Hippocampal formation (tissue), 2 donors: ENCODE data around the gene CTPS2.

Experiments used
- DNase-seq, 2 donors: peaks; one replicate each; lab custom pipeline; 2025; lab: John Stamatoyannopoulos, UW

Gene CTPS2

GRCh38 chrX:16558489-16558888 lies 154.0 kb downstream of the CTPS2 start:
- no peak for DNase-seq

- no peak for DNase-seq
Observed at GRCh38 chrX:16552546-16552945, 159.9 kb downstream of the CTPS2 start.

GRCh38 chrX:16547644-16548043 lies 164.8 kb downstream of the CTPS2 start:
- DNase-seq, result no peak

GRCh38 chrX:16544969-16545368 lies 167.5 kb downstream of the CTPS2 start:
- no peak for DNase-seq
